ENCODE data around the gene PPP1R12B. TPM values are rescaled to one million over a fixed set of nuclear protein-coding genes. Genes with fewer than 3 reads are reported as not detected.

PPP1R12B gene
- total and polyA plus RNA-seq, 2 experiments from 2014 or later: 13.2 to 13.8 TPM

DNA sequence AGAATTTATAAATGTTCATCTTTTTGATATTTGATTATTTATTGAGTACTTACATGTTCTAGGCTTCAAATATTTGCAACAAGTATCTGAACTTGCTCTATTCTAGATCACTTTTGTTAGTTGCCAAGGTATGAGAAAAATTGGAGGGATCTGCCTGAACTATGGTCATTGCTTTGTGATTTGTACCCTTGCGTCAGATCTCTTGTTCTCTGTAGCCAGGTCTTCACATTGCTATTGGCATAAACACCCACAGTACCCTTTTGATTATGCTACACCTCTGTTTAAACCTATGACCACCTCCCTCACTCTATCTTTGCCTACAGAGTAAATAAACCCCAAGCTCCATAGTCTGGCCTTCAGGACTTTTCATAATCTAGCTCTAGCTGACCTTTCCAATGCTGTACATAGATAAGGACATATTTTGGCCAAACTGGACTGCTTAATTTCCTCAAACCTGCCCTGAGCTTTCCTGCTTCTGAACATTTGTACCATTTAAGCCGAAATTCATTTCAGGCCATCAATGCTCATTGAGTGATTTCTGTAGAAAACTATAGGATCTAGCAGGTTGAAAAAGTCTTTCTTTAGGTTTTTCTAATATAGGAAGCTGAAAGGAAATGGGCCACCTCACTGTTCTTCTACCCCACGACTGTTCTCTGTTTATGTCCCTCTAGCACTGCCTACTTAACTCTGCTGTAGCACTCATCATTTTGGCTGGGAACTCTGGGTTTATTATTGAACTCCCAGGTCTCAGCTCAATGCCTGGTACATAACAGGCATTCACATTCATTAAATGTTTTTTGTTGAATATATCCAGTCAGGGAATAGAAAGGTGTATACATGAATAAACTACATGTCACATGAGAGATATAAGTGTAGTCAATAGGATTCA lies 84.9 kb downstream of the PPP1R12B start:
- H3K4me1 Mint-ChIP-seq: no peaks in the 10 kb centered on the region
- H2AFZ ChIP-seq: no peak overlapping the region
- DNase-seq (ENCODE audit: low spot score) (no peak), ATAC-seq (no peak)
- no peak overlapping the region for H3K27ac Mint-ChIP-seq
- H3K9me2 ChIP-seq (ENCODE audit: insufficient read depth): no peaks in the 10 kb centered on the region
- no peak overlapping the region for H3K4me3 ChIP-seq
- no peaks in the 10 kb centered on the region for H3K27me3 Mint-ChIP-seq (ENCODE audit: insufficient read depth, low read depth, poor library complexity)
- H3K36me3 Mint-ChIP-seq (ENCODE audit: low read depth): peaks cover 5% of the 10 kb centered on the region; the same call in 1 of the 3 replicates
- H3K4me3 Mint-ChIP-seq: no peak overlapping the region
- TF ChIP-seq ZNF114 (CRISPR knock-in tag; IDR thresholded peaks at IDR 0.05) (no peak), ZNF331 (CRISPR knock-in tag; IDR thresholded peaks at IDR 0.05; ENCODE audit: low read depth) (no peak), POLR2AphosphoS5 (IDR thresholded peaks at IDR 0.05; ENCODE audit: low read depth) (no peak), EZH2phosphoT487 (IDR thresholded peaks at IDR 0.05; ENCODE audit: unreplicated experiment) (no peak), STAT1 (IDR thresholded peaks at IDR 0.05; ENCODE audit: unreplicated experiment) (no peak), NANOG (IDR thresholded peaks at IDR 0.05; ENCODE audit: borderline replicate concordance) (no peak), JUNB (IDR thresholded peaks at IDR 0.05; ENCODE audit: unreplicated experiment) (no peak), EZH2 (IDR thresholded peaks at IDR 0.05; ENCODE audit: low read depth, unreplicated experiment) (no peak)
- TF ChIP-seq, protein P1, sequence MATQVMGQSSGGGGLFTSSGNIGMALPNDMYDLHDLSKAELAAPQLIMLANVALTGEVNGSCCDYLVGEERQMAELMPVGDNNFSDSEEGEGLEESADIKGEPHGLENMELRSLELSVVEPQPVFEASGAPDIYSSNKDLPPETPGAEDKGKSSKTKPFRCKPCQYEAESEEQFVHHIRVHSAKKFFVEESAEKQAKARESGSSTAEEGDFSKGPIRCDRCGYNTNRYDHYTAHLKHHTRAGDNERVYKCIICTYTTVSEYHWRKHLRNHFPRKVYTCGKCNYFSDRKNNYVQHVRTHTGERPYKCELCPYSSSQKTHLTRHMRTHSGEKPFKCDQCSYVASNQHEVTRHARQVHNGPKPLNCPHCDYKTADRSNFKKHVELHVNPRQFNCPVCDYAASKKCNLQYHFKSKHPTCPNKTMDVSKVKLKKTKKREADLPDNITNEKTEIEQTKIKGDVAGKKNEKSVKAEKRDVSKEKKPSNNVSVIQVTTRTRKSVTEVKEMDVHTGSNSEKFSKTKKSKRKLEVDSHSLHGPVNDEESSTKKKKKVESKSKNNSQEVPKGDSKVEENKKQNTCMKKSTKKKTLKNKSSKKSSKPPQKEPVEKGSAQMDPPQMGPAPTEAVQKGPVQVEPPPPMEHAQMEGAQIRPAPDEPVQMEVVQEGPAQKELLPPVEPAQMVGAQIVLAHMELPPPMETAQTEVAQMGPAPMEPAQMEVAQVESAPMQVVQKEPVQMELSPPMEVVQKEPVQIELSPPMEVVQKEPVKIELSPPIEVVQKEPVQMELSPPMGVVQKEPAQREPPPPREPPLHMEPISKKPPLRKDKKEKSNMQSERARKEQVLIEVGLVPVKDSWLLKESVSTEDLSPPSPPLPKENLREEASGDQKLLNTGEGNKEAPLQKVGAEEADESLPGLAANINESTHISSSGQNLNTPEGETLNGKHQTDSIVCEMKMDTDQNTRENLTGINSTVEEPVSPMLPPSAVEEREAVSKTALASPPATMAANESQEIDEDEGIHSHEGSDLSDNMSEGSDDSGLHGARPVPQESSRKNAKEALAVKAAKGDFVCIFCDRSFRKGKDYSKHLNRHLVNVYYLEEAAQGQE (IDR thresholded peaks at IDR 0.05; ENCODE audit: unreplicated experiment): no peak
- TF ChIP-seq, protein P2, sequence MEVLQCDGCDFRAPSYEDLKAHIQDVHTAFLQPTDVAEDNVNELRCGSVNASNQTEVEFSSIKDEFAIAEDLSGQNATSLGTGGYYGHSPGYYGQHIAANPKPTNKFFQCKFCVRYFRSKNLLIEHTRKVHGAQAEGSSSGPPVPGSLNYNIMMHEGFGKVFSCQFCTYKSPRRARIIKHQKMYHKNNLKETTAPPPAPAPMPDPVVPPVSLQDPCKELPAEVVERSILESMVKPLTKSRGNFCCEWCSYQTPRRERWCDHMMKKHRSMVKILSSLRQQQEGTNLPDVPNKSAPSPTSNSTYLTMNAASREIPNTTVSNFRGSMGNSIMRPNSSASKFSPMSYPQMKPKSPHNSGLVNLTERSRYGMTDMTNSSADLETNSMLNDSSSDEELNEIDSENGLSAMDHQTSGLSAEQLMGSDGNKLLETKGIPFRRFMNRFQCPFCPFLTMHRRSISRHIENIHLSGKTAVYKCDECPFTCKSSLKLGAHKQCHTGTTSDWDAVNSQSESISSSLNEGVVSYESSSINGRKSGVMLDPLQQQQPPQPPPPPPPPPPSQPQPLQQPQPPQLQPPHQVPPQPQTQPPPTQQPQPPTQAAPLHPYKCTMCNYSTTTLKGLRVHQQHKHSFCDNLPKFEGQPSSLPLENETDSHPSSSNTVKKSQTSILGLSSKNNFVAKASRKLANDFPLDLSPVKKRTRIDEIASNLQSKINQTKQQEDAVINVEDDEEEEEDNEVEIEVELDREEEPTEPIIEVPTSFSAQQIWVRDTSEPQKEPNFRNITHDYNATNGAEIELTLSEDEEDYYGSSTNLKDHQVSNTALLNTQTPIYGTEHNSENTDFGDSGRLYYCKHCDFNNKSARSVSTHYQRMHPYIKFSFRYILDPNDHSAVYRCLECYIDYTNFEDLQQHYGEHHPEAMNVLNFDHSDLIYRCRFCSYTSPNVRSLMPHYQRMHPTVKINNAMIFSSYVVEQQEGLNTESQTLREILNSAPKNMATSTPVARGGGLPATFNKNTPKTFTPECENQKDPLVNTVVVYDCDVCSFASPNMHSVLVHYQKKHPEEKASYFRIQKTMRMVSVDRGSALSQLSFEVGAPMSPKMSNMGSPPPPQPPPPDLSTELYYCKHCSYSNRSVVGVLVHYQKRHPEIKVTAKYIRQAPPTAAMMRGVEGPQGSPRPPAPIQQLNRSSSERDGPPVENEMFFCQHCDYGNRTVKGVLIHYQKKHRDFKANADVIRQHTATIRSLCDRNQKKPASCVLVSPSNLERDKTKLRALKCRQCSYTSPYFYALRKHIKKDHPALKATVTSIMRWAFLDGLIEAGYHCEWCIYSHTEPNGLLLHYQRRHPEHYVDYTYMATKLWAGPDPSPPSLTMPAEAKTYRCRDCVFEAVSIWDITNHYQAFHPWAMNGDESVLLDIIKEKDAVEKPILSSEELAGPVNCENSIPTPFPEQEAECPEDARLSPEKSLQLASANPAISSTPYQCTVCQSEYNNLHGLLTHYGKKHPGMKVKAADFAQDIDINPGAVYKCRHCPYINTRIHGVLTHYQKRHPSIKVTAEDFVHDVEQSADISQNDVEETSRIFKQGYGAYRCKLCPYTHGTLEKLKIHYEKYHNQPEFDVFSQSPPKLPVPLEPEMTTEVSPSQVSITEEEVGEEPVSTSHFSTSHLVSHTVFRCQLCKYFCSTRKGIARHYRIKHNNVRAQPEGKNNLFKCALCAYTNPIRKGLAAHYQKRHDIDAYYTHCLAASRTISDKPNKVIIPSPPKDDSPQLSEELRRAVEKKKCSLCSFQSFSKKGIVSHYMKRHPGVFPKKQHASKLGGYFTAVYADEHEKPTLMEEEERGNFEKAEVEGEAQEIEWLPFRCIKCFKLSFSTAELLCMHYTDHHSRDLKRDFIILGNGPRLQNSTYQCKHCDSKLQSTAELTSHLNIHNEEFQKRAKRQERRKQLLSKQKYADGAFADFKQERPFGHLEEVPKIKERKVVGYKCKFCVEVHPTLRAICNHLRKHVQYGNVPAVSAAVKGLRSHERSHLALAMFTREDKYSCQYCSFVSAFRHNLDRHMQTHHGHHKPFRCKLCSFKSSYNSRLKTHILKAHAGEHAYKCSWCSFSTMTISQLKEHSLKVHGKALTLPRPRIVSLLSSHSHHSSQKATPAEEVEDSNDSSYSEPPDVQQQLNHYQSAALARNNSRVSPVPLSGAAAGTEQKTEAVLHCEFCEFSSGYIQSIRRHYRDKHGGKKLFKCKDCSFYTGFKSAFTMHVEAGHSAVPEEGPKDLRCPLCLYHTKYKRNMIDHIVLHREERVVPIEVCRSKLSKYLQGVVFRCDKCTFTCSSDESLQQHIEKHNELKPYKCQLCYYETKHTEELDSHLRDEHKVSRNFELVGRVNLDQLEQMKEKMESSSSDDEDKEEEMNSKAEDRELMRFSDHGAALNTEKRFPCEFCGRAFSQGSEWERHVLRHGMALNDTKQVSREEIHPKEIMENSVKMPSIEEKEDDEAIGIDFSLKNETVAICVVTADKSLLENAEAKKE (CRISPR knock-in tag; IDR thresholded peaks at IDR 0.05): no peak
- TF ChIP-seq, protein P3, sequence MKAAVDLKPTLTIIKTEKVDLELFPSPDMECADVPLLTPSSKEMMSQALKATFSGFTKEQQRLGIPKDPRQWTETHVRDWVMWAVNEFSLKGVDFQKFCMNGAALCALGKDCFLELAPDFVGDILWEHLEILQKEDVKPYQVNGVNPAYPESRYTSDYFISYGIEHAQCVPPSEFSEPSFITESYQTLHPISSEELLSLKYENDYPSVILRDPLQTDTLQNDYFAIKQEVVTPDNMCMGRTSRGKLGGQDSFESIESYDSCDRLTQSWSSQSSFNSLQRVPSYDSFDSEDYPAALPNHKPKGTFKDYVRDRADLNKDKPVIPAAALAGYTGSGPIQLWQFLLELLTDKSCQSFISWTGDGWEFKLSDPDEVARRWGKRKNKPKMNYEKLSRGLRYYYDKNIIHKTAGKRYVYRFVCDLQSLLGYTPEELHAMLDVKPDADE (IDR thresholded peaks at IDR 0.05): no peak
- H3F3A ChIP-seq (replicated peaks; ENCODE audit: low read depth): no peaks in the 10 kb centered on the region
- no peaks in the 10 kb centered on the region for H4K20me1 ChIP-seq (replicated peaks; ENCODE audit: insufficient read depth)
- no peak overlapping the region for H3K4me2 ChIP-seq
- H3K27ac ChIP-seq (ENCODE audit: low read depth): no peak overlapping the region
- H3K27me3 ChIP-seq (ENCODE audit: insufficient read depth): no peaks in the 10 kb centered on the region
- H3K9me3 Mint-ChIP-seq: no peaks in the 10 kb centered on the region
- no peaks in the 10 kb centered on the region for H3K4me1 ChIP-seq (ENCODE audit: insufficient read depth)
- H3K79me2 ChIP-seq (replicated peaks; ENCODE audit: insufficient read depth): no peaks in the 10 kb centered on the region
- 0 out of 2 replicates have a peak, but pooled peaks cover 4% of the 10 kb centered on the region for H3K36me3 ChIP-seq (ENCODE audit: insufficient read depth)
